IMR-90 (cell line): ENCODE data around the gene DOC2B. TPM values are rescaled to one million over a fixed set of nuclear protein-coding genes. Genes with fewer than 3 reads are reported as not detected.
"Not testable (repeated sequence)": the region's sequence is repeated elsewhere in the genome, so short reads cannot be mapped to it uniquely, and the experiment has no call there.

Experiments
- ATAC-seq: fragments of 200-7000 bp; cut with Tn5 transposase; 2 replicates; pipeline ENCODE4 v1.9.1; 2020; ENCODE audit warnings: low read depth, mild to moderate bottlenecking, moderate library complexity
- BruUV-seq: library from RNA; stranded (reverse); fragments of 400-500 nt; replicated peaks from 2 replicates; lab custom pipeline; 2021; lab: Mats Ljungman, UMichigan
- CTCF ChIA-PET: fragments of 300-600 bp; formaldehyde crosslinking; extraction: SDS; loops from one replicate; lab custom pipeline; 2021; ENCODE audit warnings: antibody characterized with exemption; lab: Yijun Ruan, JAX
- POLR2A ChIA-PET: fragments of 300-600 bp; sonication (Branson Sonifier 250); formaldehyde crosslinking; loops from one replicate; lab custom pipeline; 2022; ENCODE audit warnings: antibody characterized with exemption; ENCODE audit not compliant: unreplicated experiment; lab: Charles Lee
- DNase-seq: peaks from one replicate; pipeline ENCODE4 v3.0.0; 2013
- H2AFZ ChIP-seq: replicated peaks from 2 replicates; pipeline ENCODE3; 2013; ENCODE audit warnings: low read length, mild to moderate bottlenecking; ENCODE audit not compliant: poor library complexity
- H2AK5ac ChIP-seq: 2 replicates; pipeline ENCODE4 v1.6.1; 2013; ENCODE audit warnings: low read depth, low read length, inconsistent platforms
- H2AK9ac ChIP-seq: replicated peaks from 2 replicates; pipeline ENCODE3; 2013; ENCODE audit warnings: mild to moderate bottlenecking, low read depth, low read length, moderate library complexity; ENCODE audit not compliant: poor library complexity
- H2BK120ac ChIP-seq: 2 replicates; pipeline ENCODE4 v1.6.1; 2013; ENCODE audit warnings: low read depth, low read length, inconsistent platforms
- H2BK15ac ChIP-seq: 3 replicates; pipeline ENCODE4 v1.6.1; 2013; ENCODE audit warnings: low read depth, low read length, inconsistent platforms
- H2BK20ac ChIP-seq: 2 replicates; pipeline ENCODE4 v1.6.1; 2013; ENCODE audit warnings: low read depth, mild to moderate bottlenecking, inconsistent platforms, low read length, moderate library complexity
- H2BK5ac ChIP-seq: 2 replicates; pipeline ENCODE4 v1.6.1; 2013; ENCODE audit warnings: mild to moderate bottlenecking, low read depth, low read length, inconsistent platforms; ENCODE audit not compliant: poor library complexity, severe bottlenecking
- H3K14ac ChIP-seq: replicated peaks from 2 replicates; pipeline ENCODE4 v1.6.1; 2013; ENCODE audit warnings: low read depth, low read length, inconsistent platforms
- H3K18ac ChIP-seq: 2 replicates; pipeline ENCODE4 v1.6.1; 2013; ENCODE audit warnings: low read depth, low read length, control low read depth
- H3K23ac ChIP-seq: 2 replicates; pipeline ENCODE4 v1.6.1; 2013; ENCODE audit warnings: low read depth, low read length, inconsistent platforms
- H3K27ac ChIP-seq: 2 replicates; pipeline ENCODE4 v1.5.1; 2013; ENCODE audit warnings: mild to moderate bottlenecking, control low read depth, low read length; ENCODE audit not compliant: insufficient read depth
- H3K27me3 ChIP-seq: 2 replicates; pipeline ENCODE4 v1.6.1; 2013; ENCODE audit warnings: low read length; ENCODE audit not compliant: control insufficient read depth, insufficient read depth
- H3K36me3 ChIP-seq: 2 replicates; pipeline ENCODE4 v1.6.1; 2013; ENCODE audit warnings: low read length, mixed read lengths; ENCODE audit not compliant: control insufficient read depth, insufficient read depth
- H3K4ac ChIP-seq: 2 replicates; pipeline ENCODE4 v1.6.1; 2013; ENCODE audit warnings: low read depth, low read length, inconsistent platforms
- H3K4me1 ChIP-seq: 2 replicates; pipeline ENCODE4 v1.6.1; 2013; ENCODE audit warnings: low read length, mixed read lengths; ENCODE audit not compliant: control insufficient read depth, insufficient read depth
- H3K4me2 ChIP-seq: 2 replicates; pipeline ENCODE4 v1.6.1; 2013; ENCODE audit warnings: low read depth, mild to moderate bottlenecking, control low read depth, low read length, moderate library complexity
- H3K4me3 ChIP-seq: 2 replicates; pipeline ENCODE4 v1.5.1; 2013; ENCODE audit warnings: low read depth, mild to moderate bottlenecking, control low read depth, low read length, moderate library complexity; ENCODE audit not compliant: insufficient read depth
- H3K56ac ChIP-seq: 2 replicates; pipeline ENCODE4 v1.6.1; 2013; ENCODE audit warnings: low read length, inconsistent platforms; ENCODE audit not compliant: insufficient read depth; ENCODE audit errors: extremely low read depth
- H3K79me1 ChIP-seq, 2 experiments: 2 replicates each; pipeline ENCODE4 v1.6.1; 2013; ENCODE audit warnings: low read length in 2 of 2, inconsistent platforms in 1 of 2, low read depth in 1 of 2
- H3K9ac ChIP-seq: 2 replicates; pipeline ENCODE4 v1.6.1; 2013; ENCODE audit warnings: low read depth, low read length, control low read depth
- H3K9me1 ChIP-seq: 2 replicates; pipeline ENCODE4 v1.6.1; 2013; ENCODE audit warnings: low read length, inconsistent platforms; ENCODE audit not compliant: insufficient read depth
- H3K9me3 ChIP-seq: 2 replicates; pipeline ENCODE4 v1.6.1; 2013; ENCODE audit warnings: low read length; ENCODE audit not compliant: control insufficient read depth, insufficient read depth
- H4K20me1 ChIP-seq: 2 replicates; pipeline ENCODE4 v1.6.1; 2013; ENCODE audit warnings: low read length, inconsistent platforms; ENCODE audit not compliant: insufficient read depth
- H4K5ac ChIP-seq: 2 replicates; pipeline ENCODE4 v1.6.1; 2013; ENCODE audit warnings: mild to moderate bottlenecking, low read depth, low read length, control low read depth
- H4K8ac ChIP-seq, 2 experiments: 2 replicates each; pipeline ENCODE4 v1.6.1; 2013; ENCODE audit warnings: low read depth in 2 of 2, low read length in 2 of 2, control low read depth in 1 of 2, inconsistent platforms in 1 of 2
- H4K91ac ChIP-seq: 2 replicates; pipeline ENCODE4 v1.6.1; 2013; ENCODE audit warnings: low read depth, low read length, inconsistent platforms; ENCODE audit not compliant: insufficient read depth
- RAD21 ChIP-seq: IDR thresholded peaks from 2 replicates; pipeline ENCODE4 v1.6.1; 2012; ENCODE audit warnings: low read length, improper control_type of control experiment
- WGBS, 2 experiments: methylation state at CpG; one replicate each; pipeline versions ENCODE4 v1.1.5 to v1.1.7; 2013; ENCODE audit warnings: missing lambda C conversion rate in 2 of 2; ENCODE audit not compliant: insufficient read length in 1 of 2; ENCODE audit errors: extremely low coverage in 2 of 2; 5-methylcytosine and 5-hydroxymethylcytosine counted together
- dilution Hi-C: fragments of 300-500 bp; cut with HindIII; formaldehyde crosslinking; loops from one replicate; pipeline ENCODE4 v1.14.3; 2018; ENCODE audit warnings: low sequenced_read_pairs; ENCODE audit not compliant: unreplicated experiment
- in situ Hi-C: fragments of 300-500 bp; cut with MboI; formaldehyde crosslinking; loops from 3 replicates; pipeline ENCODE4 v1.14.3; 2019; ENCODE audit warnings: low sequenced_read_pairs, inconsistent platforms, mixed read lengths
- intact Hi-C: fragments of 100-400 bp; cut with micrococcal nuclease; formaldehyde crosslinking; loops from 2 replicates; pipeline ENCODE4 v1.10.0; 2022
- polyA plus RNA-seq, 3 experiments: library from polyadenylated mRNA; depleted of rRNA; stranded (reverse); fragments of >200 nt; gene quantifications; 2 replicates each; pipeline ENCODE4 v1.2.3, GENCODE V29; 2012; ENCODE audit warnings: low replicate concordance in 1 of 3
- total RNA-seq: library from RNA; depleted of rRNA; stranded (reverse); fragments of >200 nt; gene quantifications from 2 replicates; pipeline ENCODE4 v1.2.3, GENCODE V29; 2012
- TF ChIP-seq, protein P1 (sequence below): conservative IDR thresholded peaks from 2 replicates; pipeline ENCODE4 v1.5.1; 2012; ENCODE audit warnings: mild to moderate bottlenecking, low read depth, low read length, improper control_type of control experiment

DOC2B gene
- total and polyA plus RNA-seq, 2 of the 4 experiments (the other 2 are of a cell fraction) = not detected

- H3K79me1 ChIP-seq, H2BK120ac ChIP-seq, H3K4ac ChIP-seq, dilution Hi-C loops, H3K27me3 ChIP-seq, H2BK20ac ChIP-seq, H2BK15ac ChIP-seq, BruUV-seq, H2BK5ac ChIP-seq, H3K9ac ChIP-seq, H3K4me2 ChIP-seq, in situ Hi-C loops, CTCF ChIA-PET, H3K27ac ChIP-seq, H3K9me3 ChIP-seq, H3K14ac ChIP-seq, POLR2A ChIA-PET, intact Hi-C loops, DNase-seq, H2AK9ac ChIP-seq, H4K91ac ChIP-seq, H3K36me3 ChIP-seq, H4K8ac ChIP-seq, H3K4me1 ChIP-seq, H3K4me3 ChIP-seq, H4K5ac ChIP-seq, H3K56ac ChIP-seq, H2AK5ac ChIP-seq, H2AFZ ChIP-seq, H3K23ac ChIP-seq, H3K9me1 ChIP-seq, H4K20me1 ChIP-seq, H3K18ac ChIP-seq: not testable (repeated sequence)
- ATAC-seq = peak; percentile 99
- no CpG with 5 or more reads among the region's 4 CpGs for WGBS, 2 experiments
- TF ChIP-seq, protein P1, sequence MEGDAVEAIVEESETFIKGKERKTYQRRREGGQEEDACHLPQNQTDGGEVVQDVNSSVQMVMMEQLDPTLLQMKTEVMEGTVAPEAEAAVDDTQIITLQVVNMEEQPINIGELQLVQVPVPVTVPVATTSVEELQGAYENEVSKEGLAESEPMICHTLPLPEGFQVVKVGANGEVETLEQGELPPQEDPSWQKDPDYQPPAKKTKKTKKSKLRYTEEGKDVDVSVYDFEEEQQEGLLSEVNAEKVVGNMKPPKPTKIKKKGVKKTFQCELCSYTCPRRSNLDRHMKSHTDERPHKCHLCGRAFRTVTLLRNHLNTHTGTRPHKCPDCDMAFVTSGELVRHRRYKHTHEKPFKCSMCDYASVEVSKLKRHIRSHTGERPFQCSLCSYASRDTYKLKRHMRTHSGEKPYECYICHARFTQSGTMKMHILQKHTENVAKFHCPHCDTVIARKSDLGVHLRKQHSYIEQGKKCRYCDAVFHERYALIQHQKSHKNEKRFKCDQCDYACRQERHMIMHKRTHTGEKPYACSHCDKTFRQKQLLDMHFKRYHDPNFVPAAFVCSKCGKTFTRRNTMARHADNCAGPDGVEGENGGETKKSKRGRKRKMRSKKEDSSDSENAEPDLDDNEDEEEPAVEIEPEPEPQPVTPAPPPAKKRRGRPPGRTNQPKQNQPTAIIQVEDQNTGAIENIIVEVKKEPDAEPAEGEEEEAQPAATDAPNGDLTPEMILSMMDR = peak; percentile 30; the same call in 1 of the 2 replicates
- TF ChIP-seq RAD21 = peak; percentile 19; the same call in 1 of the 2 replicates
These were observed 44.9 kb downstream of the DOC2B start for GRCh38 chr17:136531-136930.

GRCh38 chr17:135895-136294, 45.6 kb downstream of the DOC2B start:
- POLR2A ChIA-PET, in situ Hi-C loops: not testable (repeated sequence)

More at GRCh38 chr17:135895-136294, 45.6 kb downstream of the DOC2B start:
- H3K56ac ChIP-seq, H3K79me1 ChIP-seq, H4K20me1 ChIP-seq, H3K4me2 ChIP-seq, H3K18ac ChIP-seq, H3K36me3 ChIP-seq, H3K4me1 ChIP-seq, H3K14ac ChIP-seq, H4K5ac ChIP-seq, H2BK15ac ChIP-seq, CTCF ChIA-PET, H3K9me3 ChIP-seq, H3K23ac ChIP-seq, H2AK5ac ChIP-seq, H2AFZ ChIP-seq, H2AK9ac ChIP-seq, H2BK120ac ChIP-seq, ATAC-seq, H2BK5ac ChIP-seq, BruUV-seq, intact Hi-C loops, DNase-seq, H3K27me3 ChIP-seq, H4K8ac ChIP-seq, H3K4ac ChIP-seq, H3K9me1 ChIP-seq, H3K27ac ChIP-seq, dilution Hi-C loops, H2BK20ac ChIP-seq, H4K91ac ChIP-seq, H3K4me3 ChIP-seq, H3K9ac ChIP-seq: not testable (repeated sequence)
- no CpG with 5 or more reads among the region's 1 CpG for WGBS, 2 experiments
